Ramos (cell line): ENCODE measurements around the gene SDHAF1.
"Not testable (repeated sequence)": the region's sequence is repeated elsewhere in the genome, so short reads cannot be mapped to it uniquely, and the experiment has no call there.

ENCODE experiments used
- in situ Hi-C: fragments of 300-500 bp; cut with MboI; formaldehyde crosslinking; loops from one replicate; pipeline ENCODE4 v1.14.3; 2022; ENCODE audit warnings: low sequenced_read_pairs; ENCODE audit not compliant: unreplicated experiment

Gene SDHAF1

DNA sequence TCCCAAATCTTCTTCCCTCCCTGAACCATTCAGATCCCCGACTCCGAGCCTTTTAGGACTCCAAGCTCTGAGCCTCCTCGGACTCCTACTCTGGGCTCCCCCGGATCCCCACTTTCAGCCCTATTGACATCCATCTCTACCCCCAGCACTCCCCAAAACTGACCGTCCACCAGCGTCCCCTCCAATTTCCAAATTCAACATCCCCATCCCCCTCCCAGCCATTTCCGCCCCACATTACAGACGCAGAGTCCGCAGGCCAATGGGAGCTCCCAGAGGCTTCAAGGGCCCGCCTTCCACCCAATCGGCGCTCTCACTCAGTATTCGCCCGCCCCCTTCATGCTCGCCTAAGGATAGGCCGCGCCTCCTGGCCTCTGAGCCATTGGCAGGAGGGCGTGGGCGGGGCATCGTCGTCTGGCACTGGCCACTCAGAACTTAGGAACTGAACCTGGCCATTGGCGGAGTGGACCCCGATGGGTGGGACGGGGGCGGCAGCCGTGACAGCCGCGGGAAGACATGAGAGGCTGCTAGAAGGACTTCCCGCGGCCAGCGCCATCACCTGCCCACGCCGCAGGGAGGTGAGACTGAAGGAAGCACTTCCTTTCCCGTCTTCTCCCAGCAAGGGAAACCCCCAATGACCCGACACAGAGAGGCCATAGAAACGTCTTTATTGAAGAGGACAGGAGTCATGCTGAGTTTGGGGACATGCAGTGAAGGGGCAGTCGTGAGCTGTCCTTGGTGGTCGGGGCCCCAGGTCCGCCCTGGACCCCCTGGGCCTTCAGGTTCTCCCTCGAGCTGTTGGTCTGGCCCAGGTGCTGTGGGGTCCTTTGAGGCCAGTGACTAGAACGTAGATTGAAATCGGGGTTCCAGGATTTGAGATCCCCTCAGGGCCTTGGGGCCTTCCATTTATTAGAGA, 19.3 kb downstream of the SDHAF1 start, which contains the start of gene ALKBH6:
Gene ALKBH6, minus strand, starts transcription at position 202 of the 913 bp plus-strand sequence. CDS start 816 bp downstream, outside the sequence.
- in situ Hi-C loops: no loop called here

DNA sequence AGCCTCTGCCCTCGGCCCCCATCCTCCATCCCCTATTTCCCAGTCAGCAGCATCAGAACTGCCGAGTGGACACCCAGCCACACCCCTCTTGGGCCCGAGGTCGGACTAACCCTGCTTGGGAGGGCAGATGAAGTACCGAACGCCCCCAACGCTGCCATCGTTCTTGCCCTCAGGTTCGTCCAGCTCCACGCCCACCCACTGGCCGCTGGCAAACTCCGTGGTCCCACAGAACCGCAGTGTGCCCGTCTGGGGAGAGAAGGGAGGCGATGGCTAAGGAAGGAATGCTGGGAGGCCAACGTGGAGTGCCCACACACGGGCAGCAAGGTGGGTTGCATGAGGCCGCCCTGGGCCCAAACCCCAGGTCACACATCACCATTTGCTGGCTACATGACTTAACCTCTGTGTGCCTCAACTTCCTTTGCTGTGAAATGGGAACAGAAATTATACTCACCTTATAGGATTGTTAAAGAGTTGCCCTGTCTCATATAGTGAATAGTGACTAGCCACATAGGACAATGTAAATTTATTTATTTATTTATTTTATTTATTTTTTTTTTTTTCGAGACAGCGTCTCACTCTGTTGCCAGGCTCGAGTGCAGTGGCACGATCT, 24.2 kb downstream of the SDHAF1 start:
- in situ Hi-C loops: no loop called here

DNA sequence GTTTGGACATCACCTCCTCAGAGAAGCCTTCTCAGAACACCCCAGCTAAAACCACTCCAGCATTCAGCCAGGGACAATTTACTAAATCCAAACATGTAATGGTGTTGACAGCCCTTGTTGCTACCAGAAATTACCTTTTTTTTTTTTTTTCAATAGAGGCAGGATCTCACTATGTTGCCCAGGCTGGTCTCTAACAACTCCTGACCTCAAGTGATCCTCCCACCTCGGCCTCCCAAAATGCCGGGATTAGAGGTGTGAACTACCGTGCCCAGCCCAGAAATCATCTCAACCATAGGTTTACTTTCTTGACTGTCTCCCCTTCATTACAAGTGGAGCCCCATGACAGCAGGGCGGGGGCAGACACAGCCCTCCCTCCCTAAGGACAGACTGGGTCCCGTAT, 28.4 kb downstream of the SDHAF1 start:
- in situ Hi-C loops: no loop called here

GRCh38 chr19:36025541-36025940, 30.6 kb downstream of the SDHAF1 start:
- in situ Hi-C loops: no loop called here

GRCh38 chr19:36026091-36026876, 31.3 kb downstream of the SDHAF1 start:
- in situ Hi-C loops: no loop called here

GRCh38 chr19:36027696-36028095, 32.7 kb downstream of the SDHAF1 start:
- in situ Hi-C loops: no loop called here

DNA sequence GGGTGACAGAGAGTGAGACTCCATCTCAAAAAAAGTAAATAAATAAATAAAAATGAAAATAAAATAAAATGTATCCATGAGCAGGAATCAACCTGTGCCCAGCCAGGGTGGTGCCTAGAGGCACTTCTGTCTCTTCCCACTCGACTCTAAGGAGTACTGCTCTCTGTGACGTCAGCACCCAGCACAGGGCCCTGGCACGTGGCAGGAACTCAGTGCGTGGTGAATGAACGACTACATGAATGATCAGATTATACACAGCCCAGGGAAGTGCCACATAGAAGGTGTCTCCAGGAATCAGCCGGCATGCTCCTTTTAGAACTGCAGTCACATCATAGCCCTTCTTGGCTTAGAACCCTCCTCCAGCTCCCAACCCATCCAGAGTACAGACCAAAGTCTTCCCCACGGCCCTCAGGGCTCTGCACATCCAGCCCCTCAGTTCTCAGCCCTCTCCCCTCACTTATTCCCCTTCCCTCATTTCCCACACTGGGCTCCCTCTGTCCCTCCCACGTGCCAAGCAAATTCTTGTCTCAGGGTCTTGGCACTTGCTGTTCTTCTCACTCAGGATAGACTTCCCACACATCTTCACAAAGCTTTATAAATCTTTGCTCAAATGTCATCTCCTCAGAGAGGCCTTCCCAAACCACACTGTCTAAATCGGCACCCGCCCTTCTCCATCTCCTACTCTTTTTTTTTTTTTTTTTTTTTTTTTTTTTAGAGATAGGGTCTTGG, 33.5 kb downstream of the SDHAF1 start:
- in situ Hi-C loops: no loop called here

GRCh38 chr19:36030264-36031148, 35.5 kb downstream of the SDHAF1 start:
- in situ Hi-C loops: no loop called here

DNA sequence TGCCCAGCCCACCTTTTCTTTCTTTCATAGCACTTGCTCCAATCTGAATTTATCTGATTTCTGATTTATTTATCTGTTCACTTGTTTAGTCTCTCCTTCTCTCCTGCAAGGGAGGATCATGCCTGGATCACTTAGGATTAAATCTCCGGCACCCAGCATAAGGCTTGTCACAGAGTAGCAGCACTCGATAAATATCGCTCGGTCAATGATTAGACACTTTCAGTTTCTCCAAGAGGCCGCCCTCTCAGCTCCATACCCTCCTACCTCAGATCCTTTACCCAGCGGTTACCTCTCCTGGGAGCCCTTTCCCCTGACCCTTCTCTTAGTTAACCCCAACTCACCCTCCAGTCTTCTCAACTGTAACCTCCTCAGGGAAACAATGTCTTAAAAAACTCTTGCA, 36.3 kb downstream of the SDHAF1 start:
- in situ Hi-C loops: no loop called here

- in situ Hi-C loops: no loop called here
Observed at GRCh38 chr19:36032251-36033104, 37.5 kb downstream of the SDHAF1 start, which contains the start of gene CLIP3. TSS of gene CLIP3 (minus strand) at chr19:36032873. CDS start at chr19:36032357, 516 bp downstream.

GRCh38 chr19:36040495-36040894, 45.5 kb downstream of the SDHAF1 start:
- in situ Hi-C loops: no loop called here

GRCh38 chr19:36041092-36041491, 46.1 kb downstream of the SDHAF1 start:
- in situ Hi-C loops: not testable (repeated sequence)

GRCh38 chr19:36041831-36042230, 46.8 kb downstream of the SDHAF1 start:
- in situ Hi-C loops: no loop called here

GRCh38 chr19:36043952-36044351, 49.0 kb downstream of the SDHAF1 start:
- in situ Hi-C loops: no loop called here
